Measurements from ENCODE around the gene PLCB1.

- TF ChIP-seq GATA3 (IDR thresholded peaks at IDR 0.05; ENCODE audit: low read depth, low read length) (no peak), GATA2 (IDR thresholded peaks at IDR 0.05; ENCODE audit: low read depth, low read length) (no peak)
Measured at GRCh38 chr20:8490076-8490830, 358.2 kb downstream of the PLCB1 start.
